Left ventricle myocardium inferior (tissue), 1 donor: ENCODE measurements around the gene RERE. TPM values are rescaled to one million over a fixed set of nuclear protein-coding genes. Genes with fewer than 3 reads are reported as not detected.

Experiments
- DNase-seq: peaks from one replicate; pipeline ENCODE4 v3.0.0-alpha.2; 2020
- H3K27ac ChIP-seq: fragments of 200-600 bp; replicated peaks from 2 replicates; pipeline ENCODE4 v1.8.0; 2021
- H3K27me3 ChIP-seq: fragments of 200-600 bp; 2 replicates; pipeline ENCODE4 v1.8.0; 2021; ENCODE audit warnings: low read depth
- H3K36me3 ChIP-seq: fragments of 200-600 bp; 2 replicates; pipeline ENCODE4 v1.8.0; 2021
- H3K4me1 ChIP-seq: fragments of 200-600 bp; 2 replicates; pipeline ENCODE4 v1.8.0; 2021
- H3K4me3 ChIP-seq: fragments of 200-600 bp; 2 replicates; pipeline ENCODE4 v1.8.0; 2021; ENCODE audit warnings: mild to moderate bottlenecking, moderate library complexity
- H3K9me3 ChIP-seq: fragments of 200-600 bp; replicated peaks from 2 replicates; pipeline ENCODE4 v1.8.0; 2021
- intact Hi-C: fragments of 100-400 bp; cut with micrococcal nuclease; formaldehyde crosslinking; loops from one replicate; pipeline ENCODE4 v1.11.0; 2022
- total RNA-seq: library from RNA; stranded (reverse); fragmentation: NEBNext Ultra II Directional; extraction: Animal tissue kit (Norgen Biotek cat#: 25700); gene quantifications from one replicate; pipeline ENCODE4 v1.2.1, GENCODE V29; 2021
- TF ChIP-seq, protein P1 (sequence below): fragments of 200-600 bp; IDR thresholded peaks from 2 replicates; pipeline ENCODE4 v1.8.0; 2021; ENCODE audit warnings: antibody characterized with exemption, mild to moderate bottlenecking, borderline replicate concordance
- donor health status: DM: no; HTN: yes; CAD: no; lungs with severe emphysema.

RERE gene
- total RNA-seq, 1 donor from 2014 or later, result 141 TPM

DNA sequence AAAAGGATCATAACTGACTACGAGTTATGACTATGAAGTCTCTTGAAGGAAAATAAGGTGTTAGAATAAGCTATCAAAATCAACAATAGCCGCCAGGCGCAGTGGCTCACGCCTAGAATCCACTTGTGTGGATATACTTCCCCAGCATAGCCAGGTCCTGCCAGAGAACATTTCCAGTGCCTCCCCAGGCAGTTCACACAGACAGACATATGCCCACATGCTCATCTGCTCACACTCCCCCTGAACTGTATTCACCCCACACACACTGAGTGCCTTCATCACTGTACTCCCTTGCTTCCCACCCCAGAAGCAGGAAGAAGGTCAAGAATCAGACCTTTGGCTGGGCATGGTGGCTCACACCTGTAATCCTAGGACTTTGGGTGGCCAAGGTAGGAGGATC, 6.5 kb downstream of the RERE start:
- H3K4me1 ChIP-seq, result peaks cover 45% of the 10 kb centered on the region
- no peak overlapping the region for H3K27ac ChIP-seq
- intact Hi-C loops, result no loop called here

DNA sequence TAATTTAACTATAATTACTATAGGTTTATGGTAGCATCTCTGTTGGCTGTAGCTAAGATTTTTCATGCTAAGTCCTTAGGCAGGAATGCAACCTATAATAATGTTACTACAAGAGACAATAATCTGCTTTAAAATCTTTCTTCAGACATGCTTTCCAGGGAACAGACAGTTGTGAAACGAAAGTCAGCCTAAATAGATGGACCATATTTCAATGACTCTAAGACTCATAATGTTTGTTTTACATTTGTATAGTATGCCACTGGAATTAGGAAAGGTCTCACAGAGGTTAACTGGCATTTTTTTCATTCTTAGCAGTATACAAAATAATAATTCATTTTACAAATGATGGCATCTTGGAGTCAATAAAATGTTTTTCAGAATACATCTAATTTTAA, 8.1 kb downstream of the RERE start:
- TF ChIP-seq, protein P1, sequence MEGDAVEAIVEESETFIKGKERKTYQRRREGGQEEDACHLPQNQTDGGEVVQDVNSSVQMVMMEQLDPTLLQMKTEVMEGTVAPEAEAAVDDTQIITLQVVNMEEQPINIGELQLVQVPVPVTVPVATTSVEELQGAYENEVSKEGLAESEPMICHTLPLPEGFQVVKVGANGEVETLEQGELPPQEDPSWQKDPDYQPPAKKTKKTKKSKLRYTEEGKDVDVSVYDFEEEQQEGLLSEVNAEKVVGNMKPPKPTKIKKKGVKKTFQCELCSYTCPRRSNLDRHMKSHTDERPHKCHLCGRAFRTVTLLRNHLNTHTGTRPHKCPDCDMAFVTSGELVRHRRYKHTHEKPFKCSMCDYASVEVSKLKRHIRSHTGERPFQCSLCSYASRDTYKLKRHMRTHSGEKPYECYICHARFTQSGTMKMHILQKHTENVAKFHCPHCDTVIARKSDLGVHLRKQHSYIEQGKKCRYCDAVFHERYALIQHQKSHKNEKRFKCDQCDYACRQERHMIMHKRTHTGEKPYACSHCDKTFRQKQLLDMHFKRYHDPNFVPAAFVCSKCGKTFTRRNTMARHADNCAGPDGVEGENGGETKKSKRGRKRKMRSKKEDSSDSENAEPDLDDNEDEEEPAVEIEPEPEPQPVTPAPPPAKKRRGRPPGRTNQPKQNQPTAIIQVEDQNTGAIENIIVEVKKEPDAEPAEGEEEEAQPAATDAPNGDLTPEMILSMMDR, result no peak
- no peak for DNase-seq
- Histone ChIP-seq H3K4me1 (peaks cover 29% of the 10 kb centered on the region), H3K9me3 (no peaks in the 10 kb centered on the region), H3K27me3 (no peaks in the 10 kb centered on the region), H3K36me3 (no peaks in the 10 kb centered on the region), H3K27ac (no peak overlapping the region), H3K4me3 (no peak overlapping the region)
- intact Hi-C loops, result no loop called here

More for the DNA sequence above, 6.5 kb downstream of the RERE start:
- H3K9me3 ChIP-seq, result no peaks in the 10 kb centered on the region
- H3K4me3 ChIP-seq, result no peak overlapping the region
- no peaks in the 10 kb centered on the region for H3K36me3 ChIP-seq
- no peaks in the 10 kb centered on the region for H3K27me3 ChIP-seq
- DNase-seq, result no peak
- TF ChIP-seq, protein P1, result no peak

DNA sequence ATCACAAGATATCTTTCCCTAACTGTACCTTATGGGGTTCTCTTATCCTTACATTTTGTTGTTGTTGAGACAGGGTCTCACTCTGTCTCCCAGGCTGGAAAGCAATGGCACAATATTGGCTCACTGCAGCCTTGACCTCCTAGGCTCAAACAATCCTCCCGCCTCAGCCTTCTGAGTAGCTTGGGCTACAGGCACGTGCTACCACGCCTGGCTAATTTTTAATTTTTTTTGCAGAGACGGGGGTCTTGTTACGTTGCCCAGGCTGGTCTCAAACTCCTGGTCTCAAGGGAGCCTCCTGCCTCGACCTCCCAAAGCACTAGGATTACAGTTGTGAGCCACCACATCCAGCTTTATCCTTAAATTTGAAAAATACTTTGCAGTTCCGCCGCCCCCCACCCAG, 10.4 kb downstream of the RERE start:
- TF ChIP-seq, protein P1, result no peak
- H3K27ac ChIP-seq, result no peak overlapping the region

DNA sequence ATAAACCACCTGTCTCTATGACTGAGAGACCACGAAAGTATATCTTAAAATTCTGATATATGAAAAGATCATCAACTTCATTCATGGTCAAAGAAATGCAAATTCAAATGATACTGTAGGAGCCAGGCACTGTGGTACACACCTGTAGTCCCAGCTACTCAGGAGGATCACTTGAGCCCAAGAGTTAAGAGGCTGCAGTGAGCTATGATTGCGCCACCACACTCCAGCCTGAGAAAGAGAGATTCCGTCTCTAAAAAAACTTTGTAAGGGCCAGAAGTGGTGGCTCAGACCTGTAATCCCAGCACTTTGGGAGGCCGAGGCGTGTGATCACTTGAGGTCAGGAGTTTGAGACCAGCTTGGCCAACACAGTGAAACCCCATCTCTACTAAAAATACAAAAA, 17.0 kb downstream of the RERE start:
- Histone ChIP-seq H3K27ac (no peak overlapping the region), H3K4me3 (no peak overlapping the region), H3K27me3 (no peaks in the 10 kb centered on the region), H3K4me1 (no peaks in the 10 kb centered on the region), H3K9me3 (no peaks in the 10 kb centered on the region), H3K36me3 (no peaks in the 10 kb centered on the region)
- DNase-seq, result no peak
- intact Hi-C loops, result no loop called here
- TF ChIP-seq, protein P1, result no peak

More for the DNA sequence above, 10.4 kb downstream of the RERE start:
- Histone ChIP-seq H3K36me3 (no peaks in the 10 kb centered on the region), H3K4me1 (peaks cover 8% of the 10 kb centered on the region), H3K9me3 (no peaks in the 10 kb centered on the region), H3K27me3 (no peaks in the 10 kb centered on the region), H3K4me3 (no peak overlapping the region)
- DNase-seq, result no peak
- intact Hi-C loops, result no loop called here

DNA sequence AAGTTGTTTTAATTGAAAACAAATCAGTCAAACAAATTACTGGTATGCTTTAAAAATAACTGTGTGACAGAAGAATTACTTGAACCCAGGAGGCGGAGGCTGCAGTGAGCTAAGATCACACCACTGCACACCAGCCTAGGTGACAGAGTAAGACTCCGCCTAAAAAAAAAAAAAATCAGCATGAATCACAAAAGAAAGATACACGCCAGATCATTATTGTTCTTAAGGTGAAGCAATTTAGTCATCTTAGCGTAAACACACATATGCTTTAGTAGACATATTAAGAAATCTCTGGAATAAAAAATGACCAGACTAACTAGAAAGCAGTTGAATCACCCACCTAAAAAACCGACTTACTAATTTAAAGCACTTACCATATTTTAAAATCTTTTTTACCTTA, 20.2 kb downstream of the RERE start:
- TF ChIP-seq, protein P1, result no peak

DNA sequence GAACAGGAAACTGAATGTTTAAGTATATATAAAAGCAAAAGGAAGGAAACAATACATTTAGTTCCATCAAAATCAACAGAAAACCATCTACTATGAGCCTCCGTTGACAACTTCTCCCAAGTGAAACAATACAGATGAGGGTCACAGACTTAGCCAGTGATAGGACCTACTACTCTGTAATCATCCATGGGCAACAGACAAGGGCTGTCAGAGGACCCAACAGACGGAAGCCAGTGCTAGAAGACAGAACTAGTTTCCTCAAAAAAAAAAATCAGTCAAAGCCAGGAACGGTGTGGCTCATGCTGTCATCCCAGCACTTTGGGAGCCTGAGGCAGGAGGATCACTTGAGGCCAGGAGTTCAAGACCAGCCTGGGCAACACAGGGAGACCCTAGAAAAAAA, 20.6 kb downstream of the RERE start:
- TF ChIP-seq, protein P1, result no peak
- Histone ChIP-seq H3K4me1 (no peaks in the 10 kb centered on the region), H3K27ac (no peak overlapping the region), H3K9me3 (no peaks in the 10 kb centered on the region), H3K36me3 (no peaks in the 10 kb centered on the region), H3K4me3 (no peak overlapping the region), H3K27me3 (no peaks in the 10 kb centered on the region)
- DNase-seq, result no peak
- intact Hi-C loops, result no loop called here

More for the DNA sequence above, 20.2 kb downstream of the RERE start:
- no peak for DNase-seq
- H3K27me3 ChIP-seq, result no peaks in the 10 kb centered on the region
- no peaks in the 10 kb centered on the region for H3K9me3 ChIP-seq
- H3K4me3 ChIP-seq, result no peak overlapping the region
- H3K4me1 ChIP-seq, result no peaks in the 10 kb centered on the region
- intact Hi-C loops, result no loop called here
- H3K27ac ChIP-seq, result no peak overlapping the region
- no peaks in the 10 kb centered on the region for H3K36me3 ChIP-seq
